Measurements from ENCODE around the gene HAUS8. TPM values are rescaled to one million over a fixed set of nuclear protein-coding genes. Genes with fewer than 3 reads are reported as not detected.

HAUS8 gene
- 8.1 and 9.9 TPM in 2 replicates for total RNA-seq

GRCh38 chr19:17075035-17075863 is at the start of gene HAUS8, which contains the start of gene MYO9B:
Gene HAUS8, minus strand, starts transcription at chr19:17075452. Its CDS starts 30 bp downstream, at chr19:17075422.
Gene MYO9B, plus strand, starts transcription at chr19:17075777. Its CDS starts 25,941 bp downstream, at chr19:17101718.
- no peaks in the 10 kb centered on the region for H3K36me3 ChIP-seq (ENCODE audit: control insufficient read depth, insufficient read depth, low read length)
- peak within 1 kb of the TSS; percentile 97 for H3K4me3 ChIP-seq (ENCODE audit: low read depth, low read length)
- DNase-seq (ENCODE audit: low read depth), result peak; percentile 92
- no peak for TF ChIP-seq CTCF (IDR thresholded peaks at IDR 0.05; ENCODE audit: insufficient read depth, low read length, poor library complexity, severe bottlenecking)
- no peaks in the 10 kb centered on the region for H3K27me3 ChIP-seq (ENCODE audit: control insufficient read depth, insufficient read depth, low read length)

DNA sequence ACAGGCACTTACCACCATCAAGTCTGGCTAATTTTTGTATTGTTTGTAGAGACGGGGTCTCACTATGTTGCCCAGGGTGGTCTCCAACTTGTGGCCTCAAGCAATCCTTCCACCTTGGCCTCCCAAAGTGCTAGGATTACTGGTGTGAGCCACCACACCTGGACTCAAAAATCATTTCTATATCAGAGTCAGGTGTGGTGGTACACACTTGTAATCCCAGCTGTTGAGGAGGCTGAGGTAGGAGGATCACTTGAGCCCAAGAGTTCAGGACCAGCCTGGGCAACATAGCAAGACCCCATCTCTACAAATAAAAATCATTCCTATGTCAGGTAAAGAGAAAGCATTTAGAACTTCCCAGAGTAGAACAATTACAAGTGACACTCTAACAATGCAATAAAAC is 48.8 kb upstream of the HAUS8 start:
- no peaks in the 10 kb centered on the region for H3K36me3 ChIP-seq (ENCODE audit: control insufficient read depth, insufficient read depth, low read length)
- no peak for TF ChIP-seq CTCF (IDR thresholded peaks at IDR 0.05; ENCODE audit: insufficient read depth, low read length, poor library complexity, severe bottlenecking)
- no peak for DNase-seq (ENCODE audit: low read depth)
- H3K4me3 ChIP-seq (ENCODE audit: low read depth, low read length), result no peak overlapping the region
- H3K27me3 ChIP-seq (ENCODE audit: control insufficient read depth, insufficient read depth, low read length), result no peaks in the 10 kb centered on the region

GRCh38 chr19:17123041-17123440 is 47.8 kb upstream of the HAUS8 start:
- H3K27me3 ChIP-seq (ENCODE audit: control insufficient read depth, insufficient read depth, low read length), result no peaks in the 10 kb centered on the region
- DNase-seq (ENCODE audit: low read depth), result no peak
- H3K4me3 ChIP-seq (ENCODE audit: low read depth, low read length), result no peak overlapping the region
- no peaks in the 10 kb centered on the region for H3K36me3 ChIP-seq (ENCODE audit: control insufficient read depth, insufficient read depth, low read length)
- no peak for TF ChIP-seq CTCF (IDR thresholded peaks at IDR 0.05; ENCODE audit: insufficient read depth, low read length, poor library complexity, severe bottlenecking)

DNA sequence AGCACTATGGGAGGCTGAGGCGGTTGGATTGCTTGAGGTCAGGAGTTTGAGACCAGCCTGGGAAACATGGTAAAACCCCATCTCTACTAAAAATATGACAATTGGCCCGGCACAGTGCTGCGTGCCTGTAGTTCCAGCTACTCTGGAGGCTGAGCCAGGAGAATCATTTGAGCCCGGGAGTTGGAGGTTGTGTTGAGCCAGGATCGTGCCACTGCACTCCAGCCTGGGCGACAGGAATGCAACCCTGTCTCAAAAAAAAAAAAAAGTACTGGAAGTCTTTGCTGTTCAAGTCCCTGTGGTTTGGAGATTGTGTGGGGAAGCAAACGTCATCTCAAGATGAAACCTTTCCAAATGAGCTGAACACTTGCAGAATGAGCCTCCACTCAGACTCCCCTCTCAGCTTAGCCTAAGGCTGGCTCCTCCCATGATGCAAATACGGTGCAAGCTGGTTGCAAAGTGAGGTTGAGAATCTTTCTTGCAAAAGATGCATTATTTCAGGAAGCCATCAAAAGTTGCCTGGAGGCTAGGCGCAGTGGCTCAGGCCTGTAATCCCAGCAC is 46.6 kb upstream of the HAUS8 start:
- no peak for TF ChIP-seq CTCF (IDR thresholded peaks at IDR 0.05; ENCODE audit: insufficient read depth, low read length, poor library complexity, severe bottlenecking)
- no peak for DNase-seq (ENCODE audit: low read depth)
- Histone ChIP-seq H3K4me3 (ENCODE audit: low read depth, low read length) (no peak overlapping the region), H3K36me3 (ENCODE audit: control insufficient read depth, insufficient read depth, low read length) (no peaks in the 10 kb centered on the region), H3K27me3 (ENCODE audit: control insufficient read depth, insufficient read depth, low read length) (no peaks in the 10 kb centered on the region)

- Histone ChIP-seq H3K27me3 (ENCODE audit: control insufficient read depth, insufficient read depth, low read length) (no peaks in the 10 kb centered on the region), H3K36me3 (ENCODE audit: control insufficient read depth, insufficient read depth, low read length) (no peaks in the 10 kb centered on the region), H3K4me3 (ENCODE audit: low read depth, low read length) (no peak overlapping the region)
- TF ChIP-seq CTCF (IDR thresholded peaks at IDR 0.05; ENCODE audit: insufficient read depth, low read length, poor library complexity, severe bottlenecking), result no peak
- no peak for DNase-seq (ENCODE audit: low read depth)
Measured at GRCh38 chr19:17118957-17119356, 43.7 kb upstream of the HAUS8 start.

Measured in kidney epithelial cell (primary cell).